Stimulated activated CD8-positive, alpha-beta memory T cell treated with anti-CD3 and anti-CD28 coated beads, Interleukin-7, amount 100 ng/mL, for 4 hours (primary cell): ENCODE results near the gene ZNF362.
A peak's percentile ranks its signal among the peaks of the same experiment; 100 is the strongest.
"Not testable (repeated sequence)": the region's sequence is repeated elsewhere in the genome, so short reads cannot be mapped to it uniquely, and the experiment has no call there.

Source experiments
- DNase-seq, 2 donors: peaks; one replicate each; pipeline ENCODE4 v3.0.0-alpha.2; 2020; ENCODE audit warnings: low read depth in 2 of 2

Gene ZNF362

GRCh38 chr1:33256471-33257206, at the start of gene ZNF362:
ZNF362 (plus strand) TSS chr1:33256492; CDS start chr1:33270575, 14,083 bp downstream.
- peak; percentile 34 to 61 for DNase-seq

- no peak for DNase-seq
Measured at GRCh38 chr1:33211972-33212371, 44.3 kb upstream of the ZNF362 start.

GRCh38 chr1:33219886-33220661, 36.2 kb upstream of the ZNF362 start:
- DNase-seq = no peak

GRCh38 chr1:33220676-33221384, 35.5 kb upstream of the ZNF362 start:
- no peak for DNase-seq

GRCh38 chr1:33221385-33221758, 34.9 kb upstream of the ZNF362 start:
- DNase-seq = no peak

- DNase-seq = no peak
Measured at GRCh38 chr1:33222381-33222780, 33.9 kb upstream of the ZNF362 start.

GRCh38 chr1:33224166-33224707, 32.1 kb upstream of the ZNF362 start:
- no peak for DNase-seq

- no peak for DNase-seq
Measured at GRCh38 chr1:33225586-33225985, 30.7 kb upstream of the ZNF362 start.

- no peak for DNase-seq
Measured at GRCh38 chr1:33228935-33229487, 27.3 kb upstream of the ZNF362 start.

GRCh38 chr1:33231166-33231565, 25.1 kb upstream of the ZNF362 start:
- no peak for DNase-seq

GRCh38 chr1:33232716-33233115, 23.6 kb upstream of the ZNF362 start:
- DNase-seq = no peak

- DNase-seq = no peak
Measured at GRCh38 chr1:33234131-33234530, 22.2 kb upstream of the ZNF362 start.

- DNase-seq = no peak
Measured at GRCh38 chr1:33234588-33234990, 21.7 kb upstream of the ZNF362 start.

GRCh38 chr1:33235521-33235920, 20.8 kb upstream of the ZNF362 start:
- no peak for DNase-seq

GRCh38 chr1:33236498-33236897, 19.8 kb upstream of the ZNF362 start:
- no peak for DNase-seq

- no peak for DNase-seq
Measured at GRCh38 chr1:33237579-33237978, 18.7 kb upstream of the ZNF362 start.

GRCh38 chr1:33238194-33238724, 18.0 kb upstream of the ZNF362 start:
- DNase-seq = not testable (repeated sequence)

- DNase-seq = not testable (repeated sequence)
Measured at GRCh38 chr1:33239410-33239809, 16.9 kb upstream of the ZNF362 start.

GRCh38 chr1:33241866-33242265, 14.4 kb upstream of the ZNF362 start:
- DNase-seq = no peak

GRCh38 chr1:33242652-33243051, 13.6 kb upstream of the ZNF362 start:
- no peak for DNase-seq

GRCh38 chr1:33244143-33244808, 12.0 kb upstream of the ZNF362 start:
- no peak for DNase-seq
